AG08396 (cell line): ENCODE measurements around the gene SLX9.

Source experiments
- DNase-seq: peaks from one replicate; pipeline ENCODE4 v3.0.0; 2012; ENCODE audit warnings: low spot score, mixed read lengths

SLX9 gene, protein sequence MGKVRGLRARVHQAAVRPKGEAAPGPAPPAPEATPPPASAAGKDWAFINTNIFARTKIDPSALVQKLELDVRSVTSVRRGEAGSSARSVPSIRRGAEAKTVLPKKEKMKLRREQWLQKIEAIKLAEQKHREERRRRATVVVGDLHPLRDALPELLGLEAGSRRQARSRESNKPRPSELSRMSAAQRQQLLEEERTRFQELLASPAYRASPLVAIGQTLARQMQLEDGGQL

DNA sequence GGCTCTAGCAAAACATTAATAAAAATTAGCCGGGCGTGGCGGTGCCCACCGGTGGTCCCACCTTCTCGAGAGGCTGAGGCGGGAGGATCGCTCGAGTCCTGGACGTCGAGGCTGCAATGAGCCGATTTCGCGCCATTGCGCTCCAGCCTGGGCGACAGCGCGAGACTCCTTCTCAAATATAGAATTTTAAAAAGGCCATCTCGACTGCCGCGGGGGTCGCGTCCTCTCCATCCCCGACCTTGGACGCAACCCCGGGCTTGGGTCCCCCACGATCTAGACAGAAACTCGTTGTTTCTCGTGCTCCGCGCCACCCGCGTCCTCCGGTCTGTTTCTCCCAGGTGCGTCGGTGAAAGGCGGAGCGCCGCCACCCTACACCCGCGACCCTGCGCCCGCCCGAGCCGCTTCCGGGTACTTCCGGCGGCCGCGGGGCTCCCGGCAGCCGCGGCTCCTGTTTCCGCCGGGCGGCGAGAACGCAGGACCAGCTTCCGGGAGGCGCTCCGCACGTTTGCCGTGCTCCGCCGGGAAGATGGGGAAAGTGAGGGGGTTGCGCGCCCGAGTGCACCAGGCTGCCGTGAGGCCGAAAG, at the start of gene SLX9:
SLX9 (plus strand) TSS at position 498 of the 584 bp plus-strand sequence; CDS start at position 527, 29 bp downstream.
- DNase-seq = peak; percentile 96

DNA sequence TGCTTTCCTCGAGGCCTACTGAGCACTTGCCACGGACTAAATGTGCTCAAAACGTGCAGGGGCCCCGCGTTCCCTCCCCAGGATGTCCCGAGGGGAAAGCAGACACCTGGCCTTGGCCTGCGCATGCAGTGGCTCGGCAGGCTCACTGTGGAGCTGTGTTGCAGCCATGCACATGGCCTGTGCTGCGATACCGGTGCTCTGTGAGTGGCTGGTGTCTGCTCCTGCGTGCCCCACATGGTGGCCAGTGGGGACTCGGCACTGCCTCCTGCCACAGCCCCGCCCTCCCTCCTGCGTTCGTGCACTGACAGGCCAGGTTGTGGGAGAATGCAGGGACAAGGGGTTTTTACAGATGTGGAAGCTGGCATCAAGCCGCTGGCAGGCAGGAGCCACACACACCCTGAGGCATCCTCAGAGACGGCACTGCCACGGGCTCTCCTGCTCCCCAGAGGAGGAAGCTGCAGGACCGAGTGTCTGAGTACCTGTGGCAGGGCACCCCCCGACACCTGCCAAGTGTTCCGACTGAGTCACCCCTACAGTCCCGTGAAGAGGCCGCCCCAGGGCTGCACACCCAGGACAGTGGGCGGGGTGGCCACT, 49.4 kb upstream of the SLX9 start:
- DNase-seq = no peak

DNA sequence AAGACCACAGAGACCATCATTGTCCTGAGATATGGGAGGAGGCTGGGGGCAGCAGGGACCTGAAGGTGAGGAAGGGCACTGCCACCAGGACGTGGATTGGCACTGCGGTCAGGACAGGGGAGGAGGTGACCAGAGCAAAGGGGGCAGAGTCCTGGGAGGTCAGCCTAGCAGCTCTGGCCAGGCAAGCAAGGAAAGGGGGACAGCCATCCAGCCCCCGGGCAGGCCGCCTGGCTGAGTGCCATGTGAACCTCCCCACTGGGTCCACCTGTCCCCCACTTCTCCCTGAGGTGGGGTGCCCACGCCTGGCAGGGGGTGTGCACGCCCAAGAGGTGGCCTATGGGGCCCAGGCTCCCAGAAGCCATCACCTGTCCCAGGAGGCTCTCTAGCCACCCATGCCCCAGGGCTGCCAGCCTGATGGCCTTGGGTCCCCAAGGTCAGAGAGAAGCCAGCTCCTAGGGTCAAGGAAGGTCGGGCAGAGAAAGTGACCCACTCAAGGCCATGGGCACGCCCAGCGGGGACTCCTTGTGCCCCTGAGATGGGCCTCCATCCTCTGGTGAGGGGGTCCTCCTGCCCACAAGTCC, 48.8 kb upstream of the SLX9 start:
- no peak for DNase-seq

DNA sequence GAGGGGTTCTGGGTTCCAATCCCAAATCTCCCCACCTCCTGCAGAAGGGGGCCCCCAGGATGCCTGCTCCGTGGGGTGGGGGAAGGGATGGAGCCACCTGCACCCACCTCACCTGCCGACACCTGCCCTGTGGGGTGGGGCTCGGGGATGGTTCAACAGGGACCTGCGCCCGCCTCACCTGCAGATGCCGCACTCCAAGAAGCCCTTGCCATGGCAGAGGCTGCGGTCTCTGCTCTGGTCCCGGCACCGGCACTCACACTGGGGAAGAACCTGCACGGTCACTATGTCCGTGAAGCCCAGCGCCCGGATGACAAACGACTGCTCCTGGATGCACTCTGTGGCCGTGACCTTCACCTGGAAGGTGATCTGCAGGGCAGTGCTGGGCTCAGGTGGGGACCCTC, 48.2 kb upstream of the SLX9 start:
- no peak for DNase-seq

DNA sequence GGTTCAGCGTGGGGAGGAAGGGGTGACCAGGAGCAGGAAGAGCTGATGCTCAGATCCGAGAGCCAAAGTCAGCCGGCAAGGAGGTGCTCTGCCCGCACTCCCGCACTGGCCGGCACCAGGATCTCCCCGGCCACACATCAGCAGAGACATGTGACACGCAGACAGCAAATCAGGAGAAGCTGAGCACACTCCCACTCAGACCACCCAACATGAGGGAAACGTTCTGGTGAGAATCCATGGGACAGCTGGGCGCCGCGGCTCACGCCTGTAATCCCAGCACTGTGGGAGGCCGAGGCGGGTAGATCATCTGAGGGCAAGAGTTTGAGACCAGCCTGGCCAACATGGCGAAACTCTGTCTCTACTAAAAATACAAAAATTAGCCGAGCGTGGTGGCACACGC, 47.7 kb upstream of the SLX9 start:
- DNase-seq = no peak

DNA sequence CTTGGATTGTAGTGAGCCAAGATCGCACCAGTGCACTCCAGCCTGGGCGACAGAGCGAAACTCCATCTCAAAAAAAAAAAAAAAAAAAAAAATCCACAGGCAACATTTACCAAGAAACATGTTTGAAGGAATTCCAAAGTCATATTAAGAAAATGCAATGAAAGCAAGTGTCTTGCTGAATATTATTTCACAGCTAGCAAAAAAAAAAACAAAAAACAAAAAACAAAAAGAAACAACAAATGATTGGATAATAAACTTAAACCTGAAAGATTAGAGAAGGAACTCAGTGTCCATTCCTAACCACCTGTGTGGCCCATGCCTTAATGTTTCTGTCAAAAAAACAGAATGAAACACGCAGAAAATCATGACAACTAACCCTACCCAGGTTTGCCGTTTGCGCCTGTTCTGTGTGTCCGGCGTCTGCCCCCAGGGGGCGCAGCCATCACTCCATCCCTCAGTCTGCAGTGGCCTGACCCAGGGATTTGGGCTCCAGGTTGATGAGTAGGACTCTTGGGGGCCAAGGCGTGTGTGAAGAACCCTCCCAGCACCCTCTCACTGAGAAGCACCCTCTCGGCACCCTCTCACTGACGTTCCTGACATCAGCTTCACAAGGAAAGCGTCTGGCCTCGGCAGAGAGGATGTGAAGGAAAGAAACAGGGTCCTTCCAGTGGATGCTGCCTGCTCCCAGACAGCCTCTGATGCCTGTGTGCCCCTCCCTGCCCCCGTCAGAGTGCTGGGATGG, 47.1 kb upstream of the SLX9 start:
- DNase-seq = peak; percentile 77

DNA sequence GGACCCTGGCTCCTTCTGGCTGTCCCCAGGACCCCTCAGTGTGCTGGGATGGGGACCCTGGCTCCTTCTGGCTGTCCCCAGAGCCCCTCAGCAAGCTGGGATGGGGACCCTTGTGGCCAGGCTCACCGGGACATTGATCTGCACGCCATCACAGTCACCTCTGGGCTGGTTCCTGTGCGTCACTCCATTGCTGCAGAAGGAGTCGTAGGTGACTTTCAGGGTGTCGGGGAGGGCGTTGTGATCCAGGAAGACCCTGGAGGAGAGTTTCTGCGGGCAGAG, 46.6 kb upstream of the SLX9 start:
- DNase-seq = no peak

DNA sequence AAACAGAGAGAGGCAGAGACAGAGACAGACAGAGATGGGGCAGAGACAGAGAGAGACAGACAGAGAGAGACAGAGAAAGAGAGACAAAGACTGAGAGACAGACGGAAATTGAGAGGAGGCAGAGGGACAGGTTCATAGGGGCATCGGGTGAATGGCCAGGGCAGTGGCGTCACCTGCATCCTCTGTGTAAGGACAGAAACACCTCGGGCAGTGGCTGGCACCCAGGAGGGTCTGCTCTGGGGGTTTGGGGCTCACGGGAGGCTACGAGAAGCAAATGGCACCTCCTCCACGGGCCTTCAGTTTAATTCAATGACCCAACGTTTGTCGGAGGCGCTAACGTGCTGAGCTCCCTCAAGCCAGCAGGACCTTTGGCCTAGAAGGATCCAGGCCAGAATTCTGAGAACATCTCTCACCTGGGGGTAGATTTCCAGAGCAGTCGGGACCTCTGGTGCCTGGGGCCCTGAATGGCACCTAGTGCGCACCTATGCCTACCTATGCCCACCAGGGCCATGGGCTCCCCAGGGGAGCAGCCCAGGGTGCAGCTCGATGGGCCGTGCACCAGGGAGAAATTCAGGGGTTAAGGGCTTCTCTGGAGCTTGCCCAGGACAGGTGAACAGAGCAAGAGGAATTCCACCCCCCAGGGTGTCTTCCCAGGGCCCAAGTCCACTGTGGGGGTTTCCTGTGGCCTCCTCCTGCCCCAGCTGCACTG, 45.7 kb upstream of the SLX9 start:
- no peak for DNase-seq

DNA sequence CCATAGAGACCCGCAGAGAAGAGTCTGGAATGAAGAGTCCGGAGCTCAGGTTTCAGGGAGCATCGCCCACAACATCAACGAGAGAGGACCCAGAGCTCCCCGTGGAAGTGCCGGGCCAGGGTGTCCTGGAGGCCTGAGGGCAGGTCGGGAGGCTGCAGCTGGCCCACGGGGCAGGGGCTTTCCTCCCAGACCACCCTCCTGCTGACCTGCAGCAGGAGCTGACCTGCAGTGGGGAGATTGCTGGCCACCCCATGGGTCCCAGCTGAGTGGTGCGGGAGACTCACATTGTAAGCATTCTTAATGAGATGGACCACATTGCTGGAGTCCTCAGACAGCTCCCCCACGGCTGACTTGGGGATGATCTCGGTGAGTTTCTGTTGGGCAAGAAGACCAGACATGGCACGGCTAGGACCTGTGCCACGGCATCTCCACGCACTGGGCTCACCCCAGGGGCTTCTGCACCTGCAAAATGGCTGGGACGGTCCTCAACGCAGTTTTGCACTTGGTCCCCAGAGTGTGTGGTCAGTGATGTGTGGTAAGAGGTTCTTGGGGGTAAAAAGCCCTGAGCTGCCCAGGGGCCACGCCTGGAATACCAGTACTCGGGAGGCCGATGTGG, 45.0 kb upstream of the SLX9 start:
- DNase-seq = no peak

DNA sequence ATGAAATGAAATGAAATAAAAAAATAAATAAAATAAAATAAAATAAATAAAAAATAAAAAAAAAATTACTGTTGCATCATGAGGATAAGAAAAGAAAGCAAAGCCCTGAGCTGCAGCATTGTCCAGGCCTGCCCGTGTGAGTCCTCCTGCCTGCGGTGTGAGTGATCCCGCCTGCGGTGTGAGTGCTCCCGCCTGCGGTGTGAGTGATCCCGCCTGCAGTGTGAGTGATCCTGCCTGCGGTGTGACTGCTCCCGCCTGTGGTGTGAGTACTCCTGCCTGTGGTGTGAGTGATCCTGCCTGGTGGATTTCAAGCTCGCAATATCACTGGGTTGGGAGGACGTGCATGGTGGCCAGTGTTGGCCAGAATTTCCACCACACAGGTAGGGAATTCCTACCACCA, 44.0 kb upstream of the SLX9 start:
- no peak for DNase-seq

DNA sequence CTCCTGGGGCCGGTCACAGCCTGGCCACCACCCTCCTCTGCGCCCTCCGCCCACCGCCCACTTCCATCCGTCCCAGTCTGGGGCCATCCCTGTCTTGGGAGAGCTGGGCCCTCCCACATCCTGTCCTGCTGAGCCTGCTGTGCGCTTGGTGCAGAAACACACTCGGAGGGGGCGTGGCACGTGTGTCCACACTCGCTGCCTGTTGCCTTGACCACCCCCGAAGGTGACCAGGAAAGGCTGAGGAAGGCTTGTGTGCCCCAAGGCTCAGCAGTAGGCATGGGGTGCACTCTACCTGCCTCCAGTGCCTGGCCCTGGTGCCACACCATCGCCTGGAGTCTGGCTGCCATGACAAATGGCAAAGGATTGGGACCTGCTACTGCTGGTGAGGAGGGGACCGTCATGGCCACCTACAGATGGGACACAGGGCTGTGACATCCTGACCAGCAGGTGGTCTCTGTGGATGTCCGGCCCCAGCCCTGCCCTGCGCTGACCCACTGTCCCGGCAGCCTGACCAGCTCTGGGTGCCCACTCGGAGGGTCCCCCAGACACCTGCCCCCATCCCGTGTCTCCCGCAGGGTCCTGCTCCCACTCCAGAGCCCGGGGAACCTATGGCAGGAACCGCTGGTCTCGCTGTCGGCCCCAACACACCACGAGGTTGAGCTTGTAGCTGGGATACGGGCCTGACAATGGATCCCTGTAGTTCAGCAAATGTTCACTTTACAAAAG, 43.1 kb upstream of the SLX9 start:
- no peak for DNase-seq

DNA sequence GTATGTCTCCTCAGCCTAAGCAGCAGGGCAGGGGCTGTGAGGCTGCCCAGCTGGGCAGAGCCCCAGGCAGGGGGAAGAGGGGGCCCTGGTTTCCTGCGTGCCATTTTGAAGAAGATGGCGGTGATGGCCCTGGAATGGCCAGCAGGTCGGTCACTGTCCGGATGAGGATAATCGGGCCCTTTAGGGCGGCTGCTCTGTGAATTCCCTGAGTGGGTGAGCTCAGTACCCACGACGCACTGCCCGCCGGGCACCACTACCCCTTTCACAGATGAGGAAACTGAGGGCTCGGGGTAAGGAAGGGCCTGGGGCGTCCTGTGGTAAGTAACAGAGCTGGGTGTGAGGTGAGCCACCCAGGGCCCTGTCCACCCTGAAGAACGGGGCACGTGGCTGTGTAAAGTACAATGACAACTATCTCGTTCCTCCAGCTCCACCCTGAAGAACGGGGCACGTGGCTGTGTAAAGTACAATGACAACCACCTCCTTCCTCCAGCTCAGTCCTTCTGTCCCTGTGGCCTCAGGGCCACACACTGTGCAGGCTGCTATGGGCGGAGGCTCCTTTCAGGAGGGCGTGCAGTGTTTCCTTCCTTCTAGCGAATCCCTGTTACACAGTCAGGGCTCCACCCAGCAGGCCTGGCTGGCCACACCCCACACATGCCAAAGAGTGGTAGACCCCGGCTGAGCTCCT, 42.4 kb upstream of the SLX9 start:
- no peak for DNase-seq

DNA sequence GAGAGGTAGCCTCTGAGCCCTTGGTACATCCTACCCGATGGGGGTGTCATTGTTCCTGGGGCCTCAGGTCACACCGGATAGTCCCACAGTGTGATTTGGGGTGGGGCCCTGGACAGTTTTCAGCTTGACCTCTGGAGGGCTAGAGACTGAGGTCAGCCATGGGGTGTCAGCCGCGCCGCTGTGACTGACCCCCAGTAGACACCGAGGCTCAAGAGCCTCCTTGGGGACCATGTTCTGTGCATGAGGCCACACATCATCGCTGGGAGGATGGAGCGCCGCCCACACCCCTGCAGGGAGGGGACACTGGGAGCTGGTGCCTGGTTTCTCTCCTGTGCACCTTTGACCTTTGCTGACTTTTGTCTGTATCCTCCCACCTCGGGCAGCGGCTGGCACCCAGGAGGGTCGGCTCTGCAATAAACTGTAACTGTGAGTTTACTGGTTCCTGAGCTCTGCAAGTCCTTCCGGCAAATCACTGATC, 41.8 kb upstream of the SLX9 start:
- no peak for DNase-seq

DNA sequence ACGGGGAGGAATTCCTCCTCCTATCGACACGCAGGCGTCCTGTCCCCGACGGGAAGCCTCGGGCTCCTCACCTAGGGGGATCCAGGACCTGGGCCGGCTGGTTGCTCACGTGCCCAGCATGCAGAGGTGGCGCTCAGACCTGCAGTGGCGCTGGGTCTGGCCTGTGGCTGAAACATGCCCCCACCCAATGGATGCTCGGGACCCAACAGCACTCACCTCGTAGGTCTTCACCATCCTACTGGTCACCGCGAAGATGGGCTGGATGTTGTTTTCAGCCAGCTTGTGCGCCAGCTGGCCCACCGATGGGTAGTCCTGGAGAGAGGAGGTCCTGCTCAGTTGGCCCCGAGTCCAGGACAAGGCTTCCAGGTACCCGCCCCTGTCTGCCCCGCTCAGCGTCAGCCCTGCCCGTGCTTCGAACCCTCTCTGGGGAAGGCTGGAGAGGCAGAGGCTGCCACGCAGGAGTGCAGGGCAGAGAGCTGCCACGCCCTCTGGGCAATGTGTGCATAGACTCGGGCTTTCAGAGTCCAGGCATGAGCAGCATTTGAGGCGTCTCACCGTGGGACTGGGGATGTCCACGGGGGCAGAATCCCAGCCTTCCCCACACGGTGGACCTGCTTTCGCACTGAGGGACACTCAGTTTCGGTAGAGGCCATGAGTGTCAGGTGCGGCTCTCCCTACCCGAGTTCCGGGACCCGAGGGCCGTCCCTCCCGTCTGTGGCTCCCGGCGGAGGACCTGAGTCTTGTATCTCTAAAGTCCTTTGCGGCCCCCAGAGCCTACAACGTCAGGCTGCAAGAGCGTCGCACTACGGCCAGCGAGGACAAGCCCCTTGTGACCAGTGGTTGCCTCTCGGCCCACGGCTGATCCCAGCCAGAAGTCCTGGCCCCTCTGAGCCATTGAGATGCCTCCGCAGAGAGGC, 40.7 kb upstream of the SLX9 start:
- DNase-seq = no peak

DNA sequence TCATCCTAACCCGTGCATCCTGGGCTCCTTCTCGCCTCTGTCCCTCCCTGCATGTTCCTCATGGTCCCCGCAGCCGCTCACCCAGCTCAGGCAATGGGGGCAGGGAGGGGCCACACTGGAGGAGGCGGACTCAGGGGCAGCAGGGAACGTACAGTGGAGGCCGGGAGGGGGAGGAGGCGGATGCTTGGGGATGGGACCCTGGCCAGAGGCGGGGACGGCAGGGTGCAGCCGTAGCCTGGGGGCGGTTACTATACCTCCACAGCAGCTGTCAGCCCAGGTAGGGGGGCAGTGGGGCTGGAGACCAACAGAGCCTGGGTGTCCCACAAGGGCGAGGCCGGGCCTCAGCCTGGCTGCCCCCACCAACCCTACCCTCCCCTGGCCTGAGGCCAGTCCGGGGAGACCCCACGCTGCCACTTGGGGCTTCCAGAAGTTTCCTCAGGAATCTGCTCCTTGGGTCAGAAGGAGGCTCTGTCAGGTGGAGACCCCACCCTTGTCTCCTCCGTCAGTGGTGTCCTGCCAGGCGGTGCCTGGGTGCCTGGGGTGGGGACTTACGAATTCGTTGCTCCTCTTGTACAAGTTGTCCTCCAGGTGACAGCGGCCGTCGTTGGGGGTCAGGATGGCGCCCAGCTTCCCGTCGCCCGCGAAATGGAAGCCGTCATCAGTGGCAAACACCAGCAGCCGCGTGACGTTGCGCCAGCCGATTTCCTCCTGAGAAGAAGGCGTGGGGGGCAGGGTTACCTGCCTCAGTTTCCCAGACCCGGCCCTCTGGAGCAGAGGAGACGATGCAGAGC, 39.9 kb upstream of the SLX9 start:
- DNase-seq = no peak

DNA sequence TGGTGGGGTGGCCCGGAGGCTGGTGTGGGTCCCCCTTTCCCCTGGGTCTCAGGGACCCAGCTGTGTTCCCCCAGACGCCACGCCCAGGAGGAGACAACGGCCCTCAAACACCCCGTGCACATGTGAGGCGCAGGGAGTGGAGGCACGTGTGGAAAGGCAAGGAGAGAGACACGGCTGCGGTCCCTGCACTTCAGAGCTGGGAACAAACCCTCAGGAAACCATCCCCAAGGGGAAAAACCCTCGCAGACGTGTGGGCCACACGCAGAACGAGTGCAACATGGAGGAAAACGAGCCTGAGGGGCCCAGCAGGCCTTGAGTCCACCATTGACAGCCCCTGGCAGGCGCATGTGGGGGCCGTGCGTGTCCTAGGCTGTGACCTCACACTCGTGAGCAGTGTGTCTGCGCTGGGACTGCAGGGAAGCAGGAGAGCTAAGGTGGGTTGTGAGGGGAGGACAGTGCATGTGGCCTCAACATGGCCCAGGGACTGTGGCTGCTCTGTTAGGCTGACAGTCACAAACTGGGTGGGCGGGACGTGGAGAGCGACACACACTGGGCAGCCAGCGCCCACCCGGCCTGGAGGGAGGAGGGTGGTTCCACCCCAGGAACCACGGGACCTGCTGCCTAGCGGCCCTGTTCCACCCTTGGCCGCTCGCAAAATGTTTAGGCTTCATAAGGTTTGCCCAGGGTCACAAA, 39.1 kb upstream of the SLX9 start:
- DNase-seq = no peak

DNA sequence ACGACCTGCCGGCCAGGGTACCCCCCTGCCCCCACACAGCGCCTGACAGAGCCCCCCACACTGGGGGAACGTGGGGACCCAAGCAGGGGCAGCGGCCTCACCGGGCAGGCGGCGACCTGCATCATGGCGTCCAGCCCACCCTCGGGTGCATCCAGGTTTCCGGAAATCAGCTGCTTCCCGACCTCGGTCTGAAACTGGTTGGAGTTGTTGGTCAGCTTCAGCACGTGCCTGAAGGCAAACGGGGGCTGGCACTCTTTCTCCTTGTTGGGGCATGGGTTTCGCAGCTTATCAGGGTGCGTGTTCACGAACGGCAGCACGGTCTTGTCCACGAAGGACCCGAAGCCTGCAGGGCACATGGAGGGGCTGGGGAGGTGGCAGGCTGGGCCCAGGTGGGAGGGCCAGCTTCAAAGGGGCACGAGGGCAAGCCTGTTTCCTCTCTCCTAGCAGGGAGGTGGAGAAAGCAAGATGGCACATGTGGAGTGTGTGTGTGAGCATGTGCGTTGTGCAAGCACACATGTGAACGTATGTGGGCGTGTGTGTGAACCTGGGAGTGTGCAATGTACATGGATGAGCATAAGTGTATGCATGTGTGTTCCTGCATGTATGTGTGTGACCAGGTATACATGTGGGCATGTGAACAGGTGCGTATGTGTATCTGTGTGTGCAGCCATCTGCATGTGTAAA, 38.3 kb upstream of the SLX9 start:
- DNase-seq = no peak
